Body of pancreas (tissue), 4 donors: ENCODE measurements around the gene VPS41. TPM values are rescaled to one million over a fixed set of nuclear protein-coding genes. Genes with fewer than 3 reads are reported as not detected.
"Not testable (repeated sequence)": the region's sequence is repeated elsewhere in the genome, so short reads cannot be mapped to it uniquely, and the experiment has no call there.

Experiments used
- ATAC-seq: fragments of 150-250 bp; one replicate; pipeline ENCODE4 v1.9.1; 2016
- DNase-seq, 4 donors: peaks; one replicate each; pipeline ENCODE4 v3.0.0-alpha.2; 2019
- H3K27ac ChIP-seq, 4 donors: fragments of 200-600 bp; sonication (generic); 1 replicate in 3 of 4; 2 replicates in 1 of 4; pipeline versions ENCODE4 v1.5.1 to v1.6.1; 2016 to 2019; ENCODE audit warnings: mild to moderate bottlenecking in 1 of 4, mixed read lengths in 1 of 4, moderate library complexity in 1 of 4
- H3K27me3 ChIP-seq, 2 donors: fragments of 200-600 bp; sonication (generic); one replicate each; pipeline ENCODE4 v1.6.0; 2016; ENCODE audit warnings: mild to moderate bottlenecking in 1 of 2
- H3K36me3 ChIP-seq, 2 donors: fragments of 200-600 bp; sonication (generic); replicated peaks in 1 of 2; 2 replicates each; pipeline ENCODE4 v1.5.1; 2016; ENCODE audit warnings: low read depth in 2 of 2; ENCODE audit not compliant: insufficient read depth in 1 of 2
- H3K4me1 ChIP-seq: fragments of 200-600 bp; sonication (generic); one replicate; pipeline ENCODE4 v1.6.0; 2016
- H3K4me3 ChIP-seq, 2 donors: fragments of 200-600 bp; sonication (generic); 1 replicate in 1 of 2; 2 replicates in 1 of 2; pipeline ENCODE4 v1.5.1; 2016 to 2019
- H3K9me3 ChIP-seq, 3 donors: fragments of 200-600 bp; sonication (generic); 1 replicate in 2 of 3; 2 replicates in 1 of 3; pipeline ENCODE4 v1.5.1; 2016
- CTCF ChIP-seq, 7 experiments: fragments of 450-650 bp in 4 of 7; fragments of 200-600 bp in 3 of 7; sonication (generic) in 3 of 7; IDR thresholded peaks; one replicate each; pipeline ENCODE4 v1.5.1; 2016 to 2019; ENCODE audit warnings: antibody characterized with exemption in 7 of 7
- POLR2A ChIP-seq, 3 donors: fragments of 450-650 bp; IDR thresholded peaks; one replicate each; pipeline ENCODE4 v1.6.1; 2016; ENCODE audit warnings: antibody characterized with exemption in 3 of 3, mild to moderate bottlenecking in 2 of 3
- WGBS, 2 donors: methylation state at CpG; one replicate each; pipeline ENCODE4 v1.1.5; 2017; 5-methylcytosine and 5-hydroxymethylcytosine counted together
- intact Hi-C: fragments of 100-400 bp; cut with DNase I; formaldehyde crosslinking; loops from one replicate; pipeline ENCODE4 v1.15.1; 2023
- total RNA-seq, 2 donors: library from RNA; depleted of rRNA; stranded (reverse); fragments of >200 nt; gene quantifications; one replicate each; pipeline ENCODE4 v1.1.0, GENCODE V29; 2016

VPS41 gene
- total RNA-seq, 2 donors from 2014 or later: 18.1 to 53.2 TPM

- Histone ChIP-seq H3K27me3 (no peaks in the 10 kb centered on the region), H3K27ac (no peak overlapping the region), H3K9me3 (no peaks in the 10 kb centered on the region), H3K36me3 (no peaks in the 10 kb centered on the region), H3K4me1 (no peaks in the 10 kb centered on the region), H3K4me3 (no peak overlapping the region)
- TF ChIP-seq CTCF (IDR thresholded peaks at IDR 0.05): no peak
- no peak for TF ChIP-seq POLR2A (IDR thresholded peaks at IDR 0.05)
- ATAC-seq (no peak), DNase-seq (no peak)
- WGBS, 2 donors: 77 to 87% methylated on average over 4 of the region's 4 CpGs
- intact Hi-C loops: no loop called here
These were observed 53.6 kb downstream of the VPS41 start for GRCh38 chr7:38855386-38855785.

DNA sequence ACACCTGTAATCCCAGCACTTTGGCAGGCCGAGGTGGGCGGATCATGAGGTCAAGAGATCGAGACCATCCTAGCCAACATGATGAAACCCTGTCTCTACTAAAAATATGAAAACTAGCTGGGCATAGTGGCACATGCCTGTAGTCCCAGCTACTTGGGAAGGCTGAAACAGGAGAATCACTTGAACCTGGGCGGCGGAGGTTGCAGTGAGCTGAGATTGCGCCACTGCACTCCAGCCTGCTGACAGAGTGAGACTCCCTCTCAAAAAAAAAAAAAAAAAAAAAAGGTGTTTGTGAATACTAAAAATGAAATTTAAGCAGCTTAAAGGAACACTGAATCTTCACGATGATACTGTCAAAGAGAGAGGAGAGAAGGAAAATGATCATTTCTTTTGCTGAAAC is 54.0 kb downstream of the VPS41 start:
- H3K4me3 ChIP-seq, H3K36me3 ChIP-seq, ATAC-seq, DNase-seq, intact Hi-C loops, H3K27ac ChIP-seq, H3K27me3 ChIP-seq, H3K9me3 ChIP-seq, H3K4me1 ChIP-seq: not testable (repeated sequence)
- WGBS, 2 donors: 95% methylated on average over 7 of the region's 7 CpGs

- DNase-seq (no peak), ATAC-seq (no peak)
- WGBS, 2 donors: 81 to 84% methylated on average over 2 of the region's 2 CpGs
- Histone ChIP-seq H3K27me3 (no peaks in the 10 kb centered on the region), H3K36me3 (no peaks in the 10 kb centered on the region), H3K4me3 (no peak overlapping the region), H3K9me3 (no peaks in the 10 kb centered on the region), H3K4me1 (no peaks in the 10 kb centered on the region), H3K27ac (no peak overlapping the region)
- no peak for TF ChIP-seq POLR2A (IDR thresholded peaks at IDR 0.05)
- TF ChIP-seq CTCF (IDR thresholded peaks at IDR 0.05): no peak
- intact Hi-C loops: no loop called here
These were observed 57.7 kb downstream of the VPS41 start for GRCh38 chr7:38851321-38851720.

DNA sequence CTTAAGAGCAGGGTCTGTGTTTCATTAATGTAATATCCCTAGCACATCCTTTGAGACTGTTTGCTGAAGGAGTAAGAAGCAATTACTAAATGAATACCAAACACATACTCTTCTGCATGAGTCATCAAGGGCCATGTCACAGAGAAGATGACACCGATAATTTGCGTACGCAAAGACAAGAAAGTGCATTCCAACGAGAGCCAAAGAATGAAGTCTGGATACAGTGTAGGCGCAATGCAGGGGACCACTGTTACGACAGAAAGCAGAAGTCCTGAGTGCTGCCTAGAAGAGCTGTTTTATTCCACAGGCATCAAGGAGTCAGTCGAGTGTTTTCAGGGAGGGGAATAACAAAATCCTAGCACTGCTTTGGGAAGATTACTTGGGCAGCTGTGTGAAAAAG is 62.7 kb downstream of the VPS41 start:
- no peaks in the 10 kb centered on the region for H3K9me3 ChIP-seq
- DNase-seq: no peak
- H3K27ac ChIP-seq: no peak overlapping the region
- ATAC-seq: no peak
- TF ChIP-seq CTCF (IDR thresholded peaks at IDR 0.05): no peak
- TF ChIP-seq POLR2A (IDR thresholded peaks at IDR 0.05): no peak
- intact Hi-C loops: no loop called here
- H3K4me1 ChIP-seq: no peaks in the 10 kb centered on the region
- 77 to 92% methylated on average over 7 of the region's 7 CpGs for whole genome bisulfite sequencing, 2 donors
- H3K27me3 ChIP-seq: no peaks in the 10 kb centered on the region
- no peak overlapping the region for H3K4me3 ChIP-seq
- no peaks in the 10 kb centered on the region for H3K36me3 ChIP-seq

DNA sequence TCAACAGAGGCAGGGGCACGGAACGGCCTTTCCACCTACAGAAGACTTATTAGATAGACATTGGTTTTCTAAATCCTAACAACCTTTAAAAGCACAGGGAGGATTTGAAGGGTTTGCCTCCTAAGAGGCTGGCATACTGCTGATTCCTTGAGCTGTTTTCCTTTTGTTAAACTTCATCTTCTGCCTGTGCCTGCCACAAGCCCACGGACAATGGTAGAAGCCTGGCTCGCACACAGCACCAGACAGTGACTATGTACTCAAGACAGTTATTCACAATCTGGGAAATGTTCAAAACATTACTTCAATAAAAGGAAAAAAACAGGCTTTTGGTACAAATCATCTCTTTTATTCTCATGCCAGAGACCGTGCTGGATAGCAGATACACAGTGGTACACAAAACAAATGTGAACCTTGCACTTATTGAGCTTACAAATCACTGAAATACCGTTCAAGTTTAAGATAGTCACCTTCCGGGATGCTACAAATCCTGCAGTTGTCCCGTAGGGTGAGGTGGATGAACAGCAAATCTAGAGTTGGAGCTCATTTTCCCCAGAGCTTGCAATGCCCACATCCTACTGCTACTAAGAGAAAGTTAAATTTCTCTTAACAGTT is 63.9 kb downstream of the VPS41 start:
- Histone ChIP-seq H3K27me3 (no peaks in the 10 kb centered on the region), H3K9me3 (no peaks in the 10 kb centered on the region), H3K27ac (no peak overlapping the region), H3K4me1 (no peaks in the 10 kb centered on the region), H3K4me3 (no peak overlapping the region), H3K36me3 (no peaks in the 10 kb centered on the region)
- intact Hi-C loops: no loop called here
- no peak for TF ChIP-seq POLR2A (IDR thresholded peaks at IDR 0.05)
- no peak for TF ChIP-seq CTCF (IDR thresholded peaks at IDR 0.05)
- DNase-seq: no peak
- ATAC-seq: no peak
- 84 to 88% methylated on average over 8 of the region's 8 CpGs for WGBS, 2 donors
